Subcutaneous abdominal adipose tissue (tissue), 5 donors: ENCODE measurements around the gene GPR62.
"Not testable (repeated sequence)": the region's sequence is repeated elsewhere in the genome, so short reads cannot be mapped to it uniquely, and the experiment has no call there.

Experiments
- H3K27ac ChIP-seq: one replicate; pipeline ENCODE4 v1.7.0; 2013; ENCODE audit warnings: low read depth, mild to moderate bottlenecking, inconsistent platforms, low read length, moderate library complexity
- H3K27me3 ChIP-seq, 5 donors: one replicate each; pipeline ENCODE4 v1.7.0; 2013; ENCODE audit warnings: low read length in 5 of 5, inconsistent platforms in 1 of 5; ENCODE audit not compliant: control insufficient read depth in 5 of 5, insufficient read depth in 4 of 5
- H3K36me3 ChIP-seq, 5 donors: one replicate each; pipeline ENCODE4 v1.7.0; 2013; ENCODE audit warnings: low read length in 5 of 5; ENCODE audit not compliant: control insufficient read depth in 5 of 5, insufficient read depth in 5 of 5
- H3K4me1 ChIP-seq, 5 donors: one replicate each; pipeline ENCODE4 v1.7.0; 2013; ENCODE audit warnings: low read length in 5 of 5, mild to moderate bottlenecking in 3 of 5, moderate library complexity in 1 of 5; ENCODE audit not compliant: control insufficient read depth in 5 of 5, insufficient read depth in 5 of 5
- H3K4me3 ChIP-seq, 5 donors: one replicate each; pipeline ENCODE4 v1.7.0; 2013; ENCODE audit warnings: low read length in 5 of 5, low read depth in 1 of 5
- H3K9ac ChIP-seq, 5 donors: one replicate each; pipeline ENCODE4 v1.7.0; 2013; ENCODE audit warnings: low read length in 5 of 5, mild to moderate bottlenecking in 4 of 5, moderate library complexity in 3 of 5
- H3K9me3 ChIP-seq, 5 donors: one replicate each; pipeline ENCODE4 v1.7.0; 2013; ENCODE audit warnings: low read length in 5 of 5; ENCODE audit not compliant: control insufficient read depth in 5 of 5
- donor health status: healthy.
- donor health status: healthy.
- donor health status: healthy.
- donor health status: healthy.
- donor health status: healthy.

Gene GPR62, protein sequence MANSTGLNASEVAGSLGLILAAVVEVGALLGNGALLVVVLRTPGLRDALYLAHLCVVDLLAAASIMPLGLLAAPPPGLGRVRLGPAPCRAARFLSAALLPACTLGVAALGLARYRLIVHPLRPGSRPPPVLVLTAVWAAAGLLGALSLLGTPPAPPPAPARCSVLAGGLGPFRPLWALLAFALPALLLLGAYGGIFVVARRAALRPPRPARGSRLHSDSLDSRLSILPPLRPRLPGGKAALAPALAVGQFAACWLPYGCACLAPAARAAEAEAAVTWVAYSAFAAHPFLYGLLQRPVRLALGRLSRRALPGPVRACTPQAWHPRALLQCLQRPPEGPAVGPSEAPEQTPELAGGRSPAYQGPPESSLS

DNA sequence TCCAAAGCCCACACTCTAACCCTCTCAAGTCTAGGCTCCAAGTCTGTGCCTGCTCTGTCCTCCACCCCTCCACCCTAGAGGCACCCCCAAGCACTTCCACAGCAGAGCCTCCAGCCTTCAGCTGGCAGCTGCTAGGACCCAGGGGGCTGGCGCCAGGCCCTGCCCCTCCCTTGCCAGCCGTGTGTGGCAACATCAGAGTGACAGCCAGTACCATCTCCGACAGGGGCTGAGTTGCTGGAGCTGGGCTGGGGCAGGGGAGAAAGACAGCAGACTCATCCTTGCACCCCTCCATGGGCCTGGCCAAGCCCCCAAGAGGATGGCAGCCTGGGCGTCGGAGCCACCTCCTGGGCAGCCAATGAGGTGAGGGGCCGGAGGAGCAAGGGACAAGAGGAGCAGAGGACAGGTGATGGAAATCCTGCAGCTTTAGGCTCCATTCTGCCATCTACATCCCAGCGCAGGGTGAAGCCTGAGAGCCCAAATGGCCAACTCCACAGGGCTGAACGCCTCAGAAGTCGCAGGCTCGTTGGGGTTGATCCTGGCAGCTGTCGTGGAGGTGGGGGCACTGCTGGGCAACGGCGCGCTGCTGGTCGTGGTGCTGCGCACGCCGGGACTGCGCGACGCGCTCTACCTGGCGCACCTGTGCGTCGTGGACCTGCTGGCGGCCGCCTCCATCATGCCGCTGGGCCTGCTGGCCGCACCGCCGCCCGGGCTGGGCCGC, at the start of gene GPR62:
GPR62 (plus strand) TSS at position 207 of the 718 bp plus-strand sequence; CDS start at position 479, 272 bp downstream.
- H3K4me1 ChIP-seq: peaks cover 3 to 17% (median 15%) of the 10 kb centered on the region in 5 donors
- H3K9ac ChIP-seq: peak within 1 kb of the TSS in 3 of 5 donors; percentile 21 to 53 (median 23)

DNA sequence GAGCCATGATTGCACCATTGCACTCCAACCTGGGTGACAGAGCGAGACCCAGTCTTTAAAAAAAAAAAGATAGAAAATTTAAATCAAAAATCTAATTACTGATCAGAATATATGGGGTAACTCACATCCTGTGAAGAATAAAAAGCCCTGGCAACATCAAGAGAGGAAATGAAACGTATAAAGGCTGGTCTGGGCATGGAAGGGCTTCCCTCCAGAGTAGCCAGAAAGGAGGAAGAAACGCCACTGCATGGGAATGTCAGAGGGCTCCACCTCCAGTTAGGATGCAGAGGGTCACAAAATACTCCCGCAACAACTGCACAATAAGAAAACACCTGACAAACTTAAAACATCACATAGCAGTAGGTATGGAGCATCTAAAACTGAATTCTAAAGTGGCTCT, 47.2 kb upstream of the GPR62 start:
- H3K4me1 ChIP-seq: no peaks in the 10 kb centered on the region
- no peak overlapping the region for H3K4me3 ChIP-seq
- H3K27ac ChIP-seq: no peak overlapping the region
- no peaks in the 10 kb centered on the region for H3K36me3 ChIP-seq
- no peaks in the 10 kb centered on the region for H3K27me3 ChIP-seq
- peaks cover 0 to 5% (median 0%) of the 10 kb centered on the region in 5 donors for H3K9me3 ChIP-seq
- no peak overlapping the region for H3K9ac ChIP-seq

More for the DNA sequence above, at the start of gene GPR62:
- no peak within 1 kb of the TSS for H3K27ac ChIP-seq
- peaks cover 0 to 29% (median 20%) of the 10 kb centered on the region in 5 donors for H3K36me3 ChIP-seq
- peak within 1 kb of the TSS in 4 of 5 donors; percentile 39 to 57 (median 48) for H3K4me3 ChIP-seq
- H3K27me3 ChIP-seq: no peaks in the 10 kb centered on the region
- no peaks in the 10 kb centered on the region for H3K9me3 ChIP-seq

DNA sequence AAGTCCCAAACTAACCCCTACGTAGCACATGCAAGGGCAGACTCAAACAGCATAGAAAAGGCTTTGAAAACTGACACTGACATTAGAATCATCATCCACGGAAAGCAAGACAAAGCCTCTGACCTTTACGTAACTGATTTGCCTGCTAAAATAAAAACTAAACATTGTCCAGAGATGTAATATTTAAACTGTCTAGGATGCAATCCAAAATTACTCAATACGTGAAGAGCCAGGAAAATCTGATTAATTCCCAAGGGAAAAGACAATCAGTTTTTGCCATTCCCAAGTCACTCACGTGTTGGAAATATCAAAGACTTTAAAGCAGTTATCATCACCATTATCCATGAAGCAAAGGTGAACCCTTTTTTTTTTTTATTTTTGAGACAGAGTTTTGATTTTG, 38.8 kb upstream of the GPR62 start:
- Histone ChIP-seq H3K4me3 (no peak overlapping the region), H3K27me3 (no peaks in the 10 kb centered on the region), H3K9ac (no peak overlapping the region)

DNA sequence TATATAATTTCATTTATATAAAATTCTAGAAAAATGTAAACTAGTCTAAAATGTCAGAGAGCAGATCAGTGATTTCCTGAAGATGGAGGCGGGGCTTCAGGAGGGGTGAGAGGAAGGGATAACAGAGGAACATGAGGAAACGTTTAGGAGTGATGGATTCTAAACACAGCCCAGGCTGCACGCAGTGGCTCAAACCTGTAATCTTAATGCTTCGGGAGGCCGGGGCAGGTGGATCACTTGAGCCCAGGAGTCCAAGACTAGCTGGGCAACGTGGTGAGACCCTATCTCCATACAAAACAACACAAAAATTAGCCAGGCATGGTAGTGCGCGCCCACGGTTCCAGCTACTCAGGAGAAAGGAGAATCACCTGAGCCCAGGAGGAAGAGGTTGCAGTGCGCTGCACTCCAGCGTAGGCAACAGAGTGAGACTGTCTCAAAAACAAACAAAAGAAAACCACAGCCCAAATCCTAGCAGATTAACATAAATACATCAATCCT, 34.1 kb upstream of the GPR62 start:
- H3K4me1 ChIP-seq: no peaks in the 10 kb centered on the region
- no peaks in the 10 kb centered on the region for H3K27me3 ChIP-seq
- no peak overlapping the region for H3K9ac ChIP-seq
- H3K27ac ChIP-seq: no peak overlapping the region
- H3K4me3 ChIP-seq: no peak overlapping the region
- H3K36me3 ChIP-seq: no peaks in the 10 kb centered on the region
- H3K9me3 ChIP-seq: no peaks in the 10 kb centered on the region

More for the DNA sequence above, 38.8 kb upstream of the GPR62 start:
- Histone ChIP-seq H3K4me1 (no peaks in the 10 kb centered on the region), H3K36me3 (no peaks in the 10 kb centered on the region), H3K9me3 (no peaks in the 10 kb centered on the region), H3K27ac (no peak overlapping the region)

DNA sequence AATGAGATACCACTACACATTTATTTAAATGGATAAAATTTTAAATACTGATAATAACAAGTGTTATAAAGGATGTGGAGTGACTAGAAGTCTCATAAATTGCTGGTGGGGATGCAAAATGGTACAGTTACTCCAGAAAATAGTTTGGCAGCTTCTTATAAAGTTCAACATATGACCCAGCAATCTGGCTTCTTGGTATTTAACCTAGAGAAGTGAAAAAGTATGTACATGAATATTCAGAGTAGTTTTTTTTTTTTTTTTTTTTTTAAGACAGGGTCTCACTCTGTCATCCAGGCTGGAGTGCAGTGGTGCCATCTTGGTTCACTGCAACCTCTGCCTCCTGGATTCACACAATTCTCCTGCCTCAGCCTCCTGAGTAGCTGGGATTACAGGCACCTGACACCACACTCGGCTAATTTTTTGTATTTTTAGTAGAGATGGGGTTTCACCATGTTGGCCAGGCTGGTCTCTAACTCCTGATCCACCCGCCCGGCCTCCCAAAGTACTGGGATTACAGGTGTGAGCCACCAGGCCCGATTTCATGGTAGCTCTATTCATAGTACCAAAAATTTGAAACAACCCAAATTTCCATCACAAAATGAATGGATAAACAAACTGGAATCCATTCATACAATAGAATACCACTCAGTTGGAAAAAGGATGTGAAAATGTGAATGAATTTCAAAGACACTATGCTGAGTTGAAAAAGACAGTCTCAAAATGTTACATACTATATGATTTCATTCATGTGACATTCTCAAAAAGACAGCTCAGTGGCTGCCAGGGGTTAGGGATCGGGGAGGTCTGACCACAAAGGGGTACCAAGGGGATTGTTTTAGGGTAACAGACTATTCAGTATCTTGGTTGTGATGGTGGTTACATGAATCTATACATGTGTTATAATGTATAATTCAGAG, 27.9 kb upstream of the GPR62 start:
- H3K4me1 ChIP-seq: no peaks in the 10 kb centered on the region
- H3K27ac ChIP-seq: no peak overlapping the region
- peaks cover 0 to 5% (median 3%) of the 10 kb centered on the region in 5 donors for H3K36me3 ChIP-seq
- no peak overlapping the region for H3K4me3 ChIP-seq
- H3K9me3 ChIP-seq: no peaks in the 10 kb centered on the region
- no peak overlapping the region for H3K9ac ChIP-seq
- no peaks in the 10 kb centered on the region for H3K27me3 ChIP-seq

DNA sequence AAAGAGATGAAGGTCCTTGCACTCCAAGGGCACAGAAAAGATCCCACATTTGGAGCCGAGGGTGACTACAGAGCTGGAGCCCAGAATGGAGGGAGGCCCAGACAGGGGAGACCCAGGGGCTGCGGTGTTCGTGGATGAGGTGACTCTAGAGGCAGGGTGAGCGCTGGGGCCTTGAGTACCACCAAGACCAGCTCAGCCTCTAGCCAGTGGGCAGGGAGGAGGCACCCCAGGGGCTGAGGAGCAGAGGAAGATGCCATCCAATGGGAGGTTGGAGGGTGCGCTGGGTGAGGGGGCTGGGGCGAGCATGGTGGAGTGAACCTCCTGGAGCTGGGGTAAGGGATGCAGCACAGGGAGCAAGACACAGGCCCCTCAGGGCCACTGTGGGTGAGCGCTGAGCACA, 26.7 kb upstream of the GPR62 start:
- H3K4me3 ChIP-seq: no peak overlapping the region
- H3K27ac ChIP-seq: no peak overlapping the region
- no peak overlapping the region for H3K9ac ChIP-seq
- H3K9me3 ChIP-seq: no peaks in the 10 kb centered on the region
- no peaks in the 10 kb centered on the region for H3K4me1 ChIP-seq
- peaks cover 0 to 16% (median 14%) of the 10 kb centered on the region in 5 donors for H3K36me3 ChIP-seq
- no peaks in the 10 kb centered on the region for H3K27me3 ChIP-seq

DNA sequence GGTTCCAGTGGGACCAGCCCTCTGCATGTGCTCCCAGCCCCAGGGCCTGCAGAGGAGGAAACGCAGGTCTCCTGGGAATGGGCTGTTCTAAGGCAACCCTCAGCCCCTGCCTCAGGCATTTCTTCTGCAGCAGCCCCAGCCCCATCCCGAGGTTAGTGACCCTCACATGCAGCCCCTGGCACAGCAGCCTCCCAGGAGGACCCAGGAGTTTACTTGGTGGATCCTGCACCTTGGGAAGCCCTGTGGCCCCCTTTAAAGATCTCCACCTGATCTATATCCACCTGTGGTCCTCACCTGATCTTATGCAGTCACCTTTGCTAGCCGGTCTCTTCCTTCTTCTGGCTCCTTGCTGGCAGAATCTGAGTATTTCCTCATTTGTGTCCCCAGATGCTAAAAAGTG, 26.2 kb upstream of the GPR62 start:
- not testable (repeated sequence) for H3K27ac ChIP-seq, H3K9ac ChIP-seq, H3K27me3 ChIP-seq, H3K4me3 ChIP-seq, H3K4me1 ChIP-seq, H3K9me3 ChIP-seq
- peaks cover 0 to 22% (median 20%) of the 10 kb centered on the region in 5 donors for H3K36me3 ChIP-seq

DNA sequence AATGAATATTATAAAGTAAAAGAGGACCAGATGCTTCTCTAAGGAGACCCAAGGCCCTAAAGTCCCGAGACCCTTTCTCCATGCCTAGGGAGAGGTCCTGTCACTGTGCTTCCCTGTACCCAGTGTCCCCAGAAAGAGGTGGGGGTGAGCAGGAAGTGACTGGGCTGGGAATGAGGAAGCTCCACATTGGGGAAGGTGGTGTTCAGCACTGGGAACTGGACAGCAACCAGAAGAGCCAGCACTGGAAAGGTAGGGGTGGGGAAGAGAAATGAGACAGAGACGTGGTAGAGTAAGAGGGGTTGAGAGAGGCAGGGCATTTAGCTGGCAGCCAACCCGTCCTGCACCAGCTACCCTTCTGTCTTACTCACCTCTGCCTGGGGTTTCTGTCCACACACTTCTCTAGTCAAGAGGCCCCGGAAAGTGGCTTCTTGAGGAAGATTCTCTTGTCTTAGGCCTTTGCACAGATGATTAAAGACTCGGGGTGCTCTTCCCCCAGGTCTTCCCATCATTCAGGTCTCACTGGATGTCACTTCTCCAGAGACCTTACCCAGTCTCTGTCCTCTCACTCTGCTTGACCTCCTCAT, 25.7 kb upstream of the GPR62 start:
- H3K9me3 ChIP-seq: no peaks in the 10 kb centered on the region
- H3K4me1 ChIP-seq: no peaks in the 10 kb centered on the region
- no peak overlapping the region for H3K27ac ChIP-seq
- H3K4me3 ChIP-seq: no peak overlapping the region
- H3K36me3 ChIP-seq: peaks cover 0 to 27% (median 25%) of the 10 kb centered on the region in 5 donors
- H3K27me3 ChIP-seq: no peaks in the 10 kb centered on the region
- H3K9ac ChIP-seq: no peak overlapping the region

DNA sequence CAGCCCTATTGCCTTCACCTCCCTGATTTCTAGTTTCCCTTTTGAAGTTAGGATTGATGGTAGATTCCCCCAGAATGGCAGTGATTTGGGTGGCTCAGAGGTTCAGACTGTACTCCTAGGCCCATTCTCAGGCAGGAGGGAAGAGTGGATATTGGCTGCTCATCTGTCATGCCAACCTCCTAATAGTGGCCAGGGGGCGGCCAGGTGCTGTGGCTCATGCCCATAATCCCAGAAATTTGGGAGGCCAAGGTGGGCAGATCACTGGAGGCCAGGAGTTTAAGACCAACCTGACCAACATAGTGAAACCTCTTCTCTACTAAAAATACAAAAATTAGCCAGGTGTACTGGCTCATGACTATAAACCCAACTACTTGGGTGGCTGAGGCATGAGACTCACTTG, 24.7 kb upstream of the GPR62 start:
- H3K36me3 ChIP-seq: peaks cover 0 to 36% (median 34%) of the 10 kb centered on the region in 5 donors
- H3K9ac ChIP-seq: no peak overlapping the region
- no peaks in the 10 kb centered on the region for H3K9me3 ChIP-seq
- H3K27ac ChIP-seq: no peak overlapping the region
- H3K4me3 ChIP-seq: no peak overlapping the region
- no peaks in the 10 kb centered on the region for H3K4me1 ChIP-seq
- H3K27me3 ChIP-seq: no peaks in the 10 kb centered on the region
